Psoas muscle (tissue), 8 donors: Measurements from ENCODE around the gene DNAJA2. TPM values are rescaled to one million over a fixed set of nuclear protein-coding genes. Genes with fewer than 3 reads are reported as not detected.

Experiments used
- ATAC-seq, 4 donors: fragments of 200-7000 bp; cut with Tn5 transposase; one replicate each; pipeline ENCODE4 v1.9.1; 2020; ENCODE audit warnings: moderate library complexity in 3 of 4, mild to moderate bottlenecking in 2 of 4
- DNase-seq, 2 donors: peaks; one replicate each; pipeline ENCODE4 v3.0.0-alpha.2; 2020
- H3K27ac ChIP-seq: fragments of 200-600 bp; one replicate; pipeline ENCODE4 v1.8.0; 2022
- H3K27me3 ChIP-seq, 3 donors: fragments of 200-600 bp in 1 of 3; one replicate each; pipeline versions ENCODE4 v1.6.1 to v1.8.0; 2013 to 2022; ENCODE audit warnings: low read length in 2 of 3, mild to moderate bottlenecking in 2 of 3, moderate library complexity in 1 of 3; ENCODE audit not compliant: insufficient read depth in 3 of 3
- H3K36me3 ChIP-seq, 2 donors: fragments of 200-600 bp in 1 of 2; one replicate each; pipeline versions ENCODE4 v1.6.1 to v1.8.0; 2013 to 2022; ENCODE audit warnings: low read depth in 1 of 2, mild to moderate bottlenecking in 1 of 2, moderate library complexity in 1 of 2; ENCODE audit not compliant: insufficient read depth in 1 of 2
- H3K4me1 ChIP-seq: fragments of 200-600 bp; one replicate; pipeline ENCODE4 v1.8.0; 2022
- H3K4me3 ChIP-seq: fragments of 200-600 bp; one replicate; pipeline ENCODE4 v1.8.0; 2022; ENCODE audit warnings: mild to moderate bottlenecking
- H3K9me3 ChIP-seq: fragments of 200-600 bp; one replicate; pipeline ENCODE4 v1.8.0; 2022
- WGBS, 3 donors: extraction: QIAGEN DNeasy Blood & Tissue Kit; methylation state at CpG; one replicate each; pipeline versions ENCODE4 v1.1.6 to v1.1.7; 2013; 5-methylcytosine and 5-hydroxymethylcytosine counted together
- intact Hi-C, 2 donors: fragments of 100-400 bp; cut with DNase I; formaldehyde crosslinking; loops; one replicate each; pipeline versions ENCODE4 v1.11.0 to v1.14.2; 2022
- polyA plus RNA-seq, 3 donors: library from polyadenylated mRNA; stranded (reverse); fragments of 200-250 nt; gene quantifications; one replicate each; pipeline ENCODE4 v1.2.3, GENCODE V29; 2013
- total RNA-seq, 4 donors: library from RNA; stranded (reverse); fragmentation: NEBNext Ultra II Directional in 2 of 4; extraction: Animal tissue kit (Norgen Biotek cat#: 25700) in 2 of 4; gene quantifications; one replicate each; pipeline versions ENCODE4 v1.2.1 to v1.2.4, GENCODE V29; 2021 to 2023
- TF ChIP-seq, protein P1 (sequence below): fragments of 200-600 bp; IDR thresholded peaks from one replicate; pipeline ENCODE4 v1.8.0; 2022; ENCODE audit warnings: antibody characterized with exemption
- donor health status: healthy with polysubstance abuse.
- donor health status: DM: no; HTN: no; CAD: no; lungs with moderate emphysema.
- donor health status: Bipolar disorder and iron deficiency.
- donor health status: healthy.
- donor health status: DM: yes; HTN: yes; CAD: no.
- donor health status: DM: no; HTN: no; CAD: no.
- donor health status: DM: no; HTN: no; CAD: no.
- donor health status: DM: yes; HTN: yes; CAD: no.

DNAJA2 gene
- total and polyA plus RNA-seq, 7 donors: 64.3 to 96.4 (median 78.1) TPM

DNA sequence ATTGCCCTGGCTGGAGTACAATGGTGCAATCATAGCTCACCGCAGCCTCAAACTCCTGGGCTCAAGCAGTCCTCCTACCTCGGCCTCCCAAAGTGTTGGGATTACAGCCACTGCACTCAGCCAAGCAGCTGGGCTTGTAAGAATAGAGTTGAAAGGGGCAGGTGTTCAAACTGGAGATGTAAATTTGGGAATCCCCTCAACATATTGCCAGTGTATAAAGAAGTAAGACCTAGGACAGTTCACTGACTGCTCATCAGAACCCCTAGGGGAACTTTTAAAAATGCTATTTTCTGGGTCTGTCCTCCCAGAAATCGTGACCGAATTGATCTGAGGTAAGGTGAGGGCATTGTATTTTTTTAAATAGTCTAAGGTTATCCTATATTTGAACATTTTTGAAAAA, 8.9 kb upstream of the DNAJA2 start:
- Histone ChIP-seq H3K27ac (no peak overlapping the region), H3K36me3 (no peaks in the 10 kb centered on the region), H3K27me3 (no peaks in the 10 kb centered on the region), H3K9me3 (no peaks in the 10 kb centered on the region), H3K4me3 (no peak overlapping the region), H3K4me1 (no peaks in the 10 kb centered on the region)
- DNase-seq (no peak), ATAC-seq (no peak)
- TF ChIP-seq, protein P1, sequence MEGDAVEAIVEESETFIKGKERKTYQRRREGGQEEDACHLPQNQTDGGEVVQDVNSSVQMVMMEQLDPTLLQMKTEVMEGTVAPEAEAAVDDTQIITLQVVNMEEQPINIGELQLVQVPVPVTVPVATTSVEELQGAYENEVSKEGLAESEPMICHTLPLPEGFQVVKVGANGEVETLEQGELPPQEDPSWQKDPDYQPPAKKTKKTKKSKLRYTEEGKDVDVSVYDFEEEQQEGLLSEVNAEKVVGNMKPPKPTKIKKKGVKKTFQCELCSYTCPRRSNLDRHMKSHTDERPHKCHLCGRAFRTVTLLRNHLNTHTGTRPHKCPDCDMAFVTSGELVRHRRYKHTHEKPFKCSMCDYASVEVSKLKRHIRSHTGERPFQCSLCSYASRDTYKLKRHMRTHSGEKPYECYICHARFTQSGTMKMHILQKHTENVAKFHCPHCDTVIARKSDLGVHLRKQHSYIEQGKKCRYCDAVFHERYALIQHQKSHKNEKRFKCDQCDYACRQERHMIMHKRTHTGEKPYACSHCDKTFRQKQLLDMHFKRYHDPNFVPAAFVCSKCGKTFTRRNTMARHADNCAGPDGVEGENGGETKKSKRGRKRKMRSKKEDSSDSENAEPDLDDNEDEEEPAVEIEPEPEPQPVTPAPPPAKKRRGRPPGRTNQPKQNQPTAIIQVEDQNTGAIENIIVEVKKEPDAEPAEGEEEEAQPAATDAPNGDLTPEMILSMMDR: no peak
- intact Hi-C loops: no loop called here
- WGBS, 3 donors: 88 to 89% (median 88%) methylated on average over 4 of the region's 4 CpGs

DNA sequence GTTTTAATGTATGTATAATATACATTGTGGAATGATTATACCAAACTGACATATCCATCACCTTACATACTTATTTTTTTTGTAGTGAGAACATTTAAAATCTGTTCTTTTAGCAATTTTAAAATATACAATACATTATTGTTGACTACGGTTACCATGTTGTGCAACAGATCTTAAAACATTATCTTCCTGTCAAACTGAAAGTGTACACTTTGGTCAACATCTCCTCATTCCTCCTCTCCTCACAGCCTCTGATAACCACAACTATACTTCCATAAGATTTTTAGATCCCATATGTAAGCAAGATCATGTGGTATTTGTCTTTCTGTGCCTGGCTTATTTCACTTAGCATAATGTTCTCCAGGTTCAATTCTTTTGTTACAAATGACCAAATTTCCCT, 7.5 kb upstream of the DNAJA2 start:
- H3K36me3 ChIP-seq: no peaks in the 10 kb centered on the region
- TF ChIP-seq, protein P1: no peak
- H3K4me1 ChIP-seq: peaks cover 8% of the 10 kb centered on the region
- DNase-seq: no peak
- H3K27ac ChIP-seq: no peak overlapping the region
- H3K27me3 ChIP-seq: no peaks in the 10 kb centered on the region
- no peak overlapping the region for H3K4me3 ChIP-seq
- intact Hi-C loops: no loop called here
- ATAC-seq: no peak
- H3K9me3 ChIP-seq: no peaks in the 10 kb centered on the region
- 90 to 93% (median 91%) methylated on average over 1 of the region's 1 CpG for WGBS, 3 donors

DNA sequence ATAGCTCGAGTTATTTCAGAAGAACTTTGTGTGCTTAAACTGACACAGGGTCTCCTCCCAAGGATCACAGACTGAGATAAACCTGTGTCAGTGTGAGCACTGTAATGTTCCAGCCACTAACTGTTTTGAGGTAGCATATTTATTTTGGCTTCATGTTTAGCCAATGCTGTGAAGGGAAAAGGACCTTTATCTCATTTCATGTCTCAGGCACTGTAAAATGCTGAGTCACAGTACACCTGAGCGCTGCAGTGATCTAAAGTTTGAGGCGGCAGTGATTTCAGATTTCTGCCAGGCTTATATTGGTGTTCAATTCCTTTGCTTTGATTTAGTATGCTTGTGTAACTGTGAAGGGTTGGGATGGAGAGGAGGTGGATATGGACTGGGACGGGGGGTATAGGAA, 3.1 kb upstream of the DNAJA2 start:
- intact Hi-C loops: no loop called here
- ATAC-seq: no peak

DNA sequence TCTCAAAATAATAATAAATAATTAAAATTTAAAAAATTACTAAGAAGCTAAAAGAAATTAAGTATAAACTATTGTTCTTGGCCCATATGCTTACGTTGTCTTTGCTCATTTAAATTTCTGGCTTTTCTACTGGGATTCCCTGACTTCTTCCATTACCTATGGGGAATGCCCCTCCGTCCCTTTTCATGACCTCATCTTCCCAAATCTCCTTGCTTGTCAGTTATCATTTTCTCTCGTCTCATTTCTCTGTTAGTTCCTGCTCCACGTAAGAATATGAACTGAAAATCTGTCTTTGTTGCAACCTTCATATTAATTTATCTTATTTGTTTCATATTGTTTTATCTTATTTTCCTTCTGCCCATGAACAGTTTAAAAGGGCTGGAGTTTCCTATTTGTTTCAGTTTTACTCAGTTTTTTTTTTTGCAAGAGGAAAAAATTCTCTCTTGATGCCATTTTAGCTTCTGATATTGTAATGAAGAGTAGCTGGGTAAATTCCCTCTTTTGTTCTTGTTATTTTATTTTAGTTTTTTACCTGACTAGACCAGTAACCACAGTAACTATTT, 2.5 kb upstream of the DNAJA2 start:
- DNase-seq (no peak), ATAC-seq (no peak)
- TF ChIP-seq, protein P1: no peak
- Histone ChIP-seq H3K4me3 (no peak overlapping the region), H3K9me3 (no peaks in the 10 kb centered on the region), H3K4me1 (peaks cover 27% of the 10 kb centered on the region), H3K36me3 (peaks cover 3 to 8% of the 10 kb centered on the region in 2 donors), H3K27ac (peak overlapping the region; percentile 12), H3K27me3 (no peaks in the 10 kb centered on the region)
- 81 to 85% (median 83%) methylated on average over 4 of the region's 4 CpGs for WGBS, 3 donors
- intact Hi-C loops: no loop called here

More for the DNA sequence above, 3.1 kb upstream of the DNAJA2 start:
- DNase-seq: no peak
- no peak overlapping the region for H3K4me3 ChIP-seq
- no peaks in the 10 kb centered on the region for H3K9me3 ChIP-seq
- H3K27ac ChIP-seq: peak overlapping the region; percentile 12
- H3K36me3 ChIP-seq: peaks cover 2 to 3% of the 10 kb centered on the region in 2 donors
- 80 to 88% (median 86%) methylated on average over 4 of the region's 4 CpGs for WGBS, 3 donors
- peaks cover 27% of the 10 kb centered on the region for H3K4me1 ChIP-seq
- no peaks in the 10 kb centered on the region for H3K27me3 ChIP-seq
- TF ChIP-seq, protein P1: no peak

DNA sequence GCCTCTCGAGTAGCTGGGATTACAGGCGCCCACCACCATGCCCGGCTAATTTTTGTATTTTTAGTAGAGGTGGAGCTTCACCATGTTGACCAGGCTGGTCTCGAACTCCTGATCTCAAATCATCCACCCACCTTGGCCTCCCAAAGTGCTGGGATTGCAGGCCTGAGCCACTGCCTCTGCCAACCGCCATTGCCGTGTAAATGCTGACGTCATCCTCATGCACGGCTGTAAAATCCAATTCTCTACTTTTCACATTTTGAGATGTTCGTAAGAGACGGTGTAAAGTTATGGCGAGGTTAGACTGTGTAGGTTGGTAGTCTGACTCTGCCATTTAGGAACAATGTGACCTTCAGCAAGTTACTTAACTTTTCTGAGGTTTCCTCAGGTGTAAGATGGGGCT, 1.7 kb upstream of the DNAJA2 start:
- Histone ChIP-seq H3K4me3 (no peak overlapping the region), H3K9me3 (no peaks in the 10 kb centered on the region), H3K27ac (peak overlapping the region; percentile 98), H3K4me1 (peaks cover 32% of the 10 kb centered on the region), H3K27me3 (no peaks in the 10 kb centered on the region), H3K36me3 (peaks cover 3 to 13% of the 10 kb centered on the region in 2 donors)
- WGBS, 3 donors: 93 to 96% (median 94%) methylated on average over 11 of the region's 11 CpGs
- no peak for DNase-seq
- TF ChIP-seq, protein P1: no peak
- no peak for ATAC-seq
- intact Hi-C loops: no loop called here
